Keratinocyte (primary cell): ENCODE measurements around the gene UBA52. TPM values are rescaled to one million over a fixed set of nuclear protein-coding genes. Genes with fewer than 3 reads are reported as not detected.

Source experiments
- DNase-seq: peaks from one replicate; pipeline ENCODE4 v3.0.0-alpha.2; 2011; ENCODE audit warnings: low read depth, missing footprints, low spot score
- FAIRE-seq: peaks from 2 replicates; lab custom pipeline; 2011; peaks lifted over from hg19 to GRCh38; lab: Jason Lieb, UNC
- H2AFZ ChIP-seq: 2 replicates; pipeline ENCODE4 v1.6.0; 2012; ENCODE audit warnings: low read length, control low read depth, inconsistent platforms; ENCODE audit not compliant: control insufficient read depth
- H3K27ac ChIP-seq: 2 replicates; pipeline ENCODE4 v1.5.1; 2011; ENCODE audit warnings: low read length; ENCODE audit not compliant: control insufficient read depth, insufficient read depth
- H3K27me3 ChIP-seq: 3 replicates; pipeline ENCODE4 v1.6.0; 2011; ENCODE audit warnings: low read length; ENCODE audit not compliant: control insufficient read depth, insufficient read depth; ENCODE audit errors: extremely low read depth
- H3K36me3 ChIP-seq, 2 experiments: 2 replicates in 1 of 2; 3 replicates in 1 of 2; pipeline ENCODE4 v1.5.1; 2011; ENCODE audit warnings: low read length in 2 of 2, mild to moderate bottlenecking in 1 of 2; ENCODE audit not compliant: control insufficient read depth in 2 of 2, insufficient read depth in 2 of 2; ENCODE audit errors: extremely low read depth in 1 of 2
- H3K4me1 ChIP-seq: 3 replicates; pipeline ENCODE4 v1.5.1; 2011; ENCODE audit warnings: low read length; ENCODE audit not compliant: control insufficient read depth, insufficient read depth; ENCODE audit errors: extremely low read depth
- H3K4me2 ChIP-seq: 3 replicates; pipeline ENCODE4 v1.6.0; 2011; ENCODE audit warnings: low read depth, low read length; ENCODE audit not compliant: control insufficient read depth, insufficient read depth; ENCODE audit errors: extremely low read depth
- H3K4me3 ChIP-seq, 3 experiments: fragments of 200-600 bp in 1 of 3; sonication (generic) in 1 of 3; 2 replicates in 2 of 3; 3 replicates in 1 of 3; pipeline ENCODE4 v1.5.1; 2011 to 2016; ENCODE audit warnings: low read length in 3 of 3, mild to moderate bottlenecking in 3 of 3, control low read depth in 2 of 3, inconsistent platforms in 1 of 3, low read depth in 1 of 3, mixed read lengths in 1 of 3, mixed run types in 1 of 3, moderate library complexity in 1 of 3; ENCODE audit not compliant: control insufficient read depth in 2 of 3, insufficient read depth in 2 of 3; ENCODE audit errors: extremely low read depth in 1 of 3
- H3K79me2 ChIP-seq: 2 replicates; pipeline ENCODE4 v1.6.0; 2012; ENCODE audit warnings: low read length; ENCODE audit not compliant: control insufficient read depth, insufficient read depth
- H3K9ac ChIP-seq: 3 replicates; pipeline ENCODE4 v1.6.0; 2011; ENCODE audit warnings: low read length; ENCODE audit not compliant: control insufficient read depth, insufficient read depth; ENCODE audit errors: extremely low read depth
- H3K9me1 ChIP-seq: 3 replicates; pipeline ENCODE4 v1.6.0; 2011; ENCODE audit warnings: low read length; ENCODE audit not compliant: control insufficient read depth, insufficient read depth; ENCODE audit errors: extremely low read depth
- H3K9me3 ChIP-seq: 2 replicates; pipeline ENCODE4 v1.5.1; 2012; ENCODE audit warnings: low read depth, low read length; ENCODE audit not compliant: control insufficient read depth
- H4K20me1 ChIP-seq: 3 replicates; pipeline ENCODE4 v1.6.0; 2011; ENCODE audit warnings: low read length; ENCODE audit not compliant: control insufficient read depth, insufficient read depth; ENCODE audit errors: extremely low read depth
- CTCF ChIP-seq, 3 experiments: IDR thresholded peaks in 1 of 3; conservative IDR thresholded peaks in 1 of 3; optimal IDR thresholded peaks in 1 of 3; 2 replicates in 2 of 3; 3 replicates in 1 of 3; pipeline versions ENCODE3 to v1.5.1; 2011; ENCODE audit warnings: low read length in 3 of 3, mild to moderate bottlenecking in 3 of 3, moderate library complexity in 2 of 3, control low read depth in 1 of 3, inconsistent platforms in 1 of 3; ENCODE audit not compliant: insufficient read depth in 2 of 3; ENCODE audit errors: extremely low read depth in 1 of 3
- EZH2 ChIP-seq: IDR thresholded peaks from one replicate; pipeline ENCODE4 v1.6.1; 2012; ENCODE audit warnings: inconsistent platforms, mild to moderate bottlenecking, low read length, moderate library complexity
- dilution Hi-C: fragments of 300-500 bp; cut with MboI; formaldehyde crosslinking; loops from one replicate; pipeline ENCODE4 v1.7.0; 2020; ENCODE audit warnings: low sequenced_read_pairs; ENCODE audit not compliant: extremely low pct_ligation_motif_present
- polyA plus RNA-seq, 5 experiments: library from polyadenylated mRNA; depleted of rRNA in 3 of 5; stranded (reverse) in 3 of 5; stranded (forward) in 1 of 5; unstranded in 1 of 5; fragments of >200 nt; gene quantifications; 1 replicate in 1 of 5; 2 replicates in 3 of 5; 3 replicates in 1 of 5; pipeline versions ENCODE4 v1.2.1 to v1.2.3, GENCODE V29; 2011 to 2012; ENCODE audit warnings: missing spikeins in 2 of 5, low read depth in 1 of 5, low replicate concordance in 1 of 5

UBA52 gene
- polyA plus RNA-seq, 1 donor (not counting 4 experiments of a cell fraction or from before 2014, with no cell fraction given), result 1,376 TPM

- TF ChIP-seq CTCF (optimal IDR thresholded peaks at IDR 0.05 in 1 of 3, IDR thresholded peaks at IDR 0.05 in 1 of 3, conservative IDR thresholded peaks at IDR 0.05 in 1 of 3; ENCODE audit: extremely low read depth in 1 of 3, insufficient read depth in 2 of 3, low read length in 3 of 3) (no peak), EZH2 (no peak)
- no peak for FAIRE-seq
These were observed 20.0 kb upstream of the UBA52 start for GRCh38 chr19:18551631-18552030.

GRCh38 chr19:18557411-18558201 is 14.1 kb upstream of the UBA52 start, which contains the start of gene KXD1:
TSS of gene KXD1 (plus strand) at chr19:18557870. CDS start at chr19:18562057, 4,187 bp downstream.
- no peak for TF ChIP-seq EZH2
- no peaks in the 10 kb centered on the region for H3K27me3 ChIP-seq
- peak within 1 kb of the TSS; percentile 100 for H3K4me2 ChIP-seq
- peaks cover 11% of the 10 kb centered on the region for H3K4me1 ChIP-seq
- H3K27ac ChIP-seq, result peak within 1 kb of the TSS; percentile 86
- peaks cover 34% of the 10 kb centered on the region for H3K79me2 ChIP-seq
- no peaks in the 10 kb centered on the region for H4K20me1 ChIP-seq
- FAIRE-seq (peak; percentile 91), DNase-seq (peak; percentile 72)
- H3K9me1 ChIP-seq, result no peaks in the 10 kb centered on the region
- H3K9me3 ChIP-seq, result no peaks in the 10 kb centered on the region
- dilution Hi-C loops, result no loop called here
- H2AFZ ChIP-seq, result peak within 1 kb of the TSS; percentile 85
- peaks cover 9 to 12% of the 10 kb centered on the region in 2 experiments for H3K36me3 ChIP-seq
- H3K4me3 ChIP-seq, result peak within 1 kb of the TSS; percentile 87 to 100 (median 98)
- peak within 1 kb of the TSS; percentile 93 for H3K9ac ChIP-seq

More at GRCh38 chr19:18551631-18552030, 20.0 kb upstream of the UBA52 start:
- H3K27ac ChIP-seq, result no peak overlapping the region
- no peak overlapping the region for H3K4me3 ChIP-seq
- no peak overlapping the region for H3K9ac ChIP-seq
- H3K9me1 ChIP-seq, result no peaks in the 10 kb centered on the region
- DNase-seq, result no peak
- dilution Hi-C loops, result no loop called here
- no peaks in the 10 kb centered on the region for H3K4me1 ChIP-seq
- H2AFZ ChIP-seq, result peak overlapping the region; percentile 49
- H3K79me2 ChIP-seq, result no peaks in the 10 kb centered on the region
- H3K4me2 ChIP-seq, result no peak overlapping the region
- no peaks in the 10 kb centered on the region for H3K27me3 ChIP-seq
- H3K36me3 ChIP-seq, result no peaks in the 10 kb centered on the region
- H3K9me3 ChIP-seq, result no peaks in the 10 kb centered on the region
- no peaks in the 10 kb centered on the region for H4K20me1 ChIP-seq
